Measurements from ENCODE around the gene UBXN7.
A peak's percentile ranks its signal among the peaks of the same experiment; 100 is the strongest.
"Not testable (repeated sequence)": the region's sequence is repeated elsewhere in the genome, so short reads cannot be mapped to it uniquely, and the experiment has no call there.

The UBXN7 gene

DNA sequence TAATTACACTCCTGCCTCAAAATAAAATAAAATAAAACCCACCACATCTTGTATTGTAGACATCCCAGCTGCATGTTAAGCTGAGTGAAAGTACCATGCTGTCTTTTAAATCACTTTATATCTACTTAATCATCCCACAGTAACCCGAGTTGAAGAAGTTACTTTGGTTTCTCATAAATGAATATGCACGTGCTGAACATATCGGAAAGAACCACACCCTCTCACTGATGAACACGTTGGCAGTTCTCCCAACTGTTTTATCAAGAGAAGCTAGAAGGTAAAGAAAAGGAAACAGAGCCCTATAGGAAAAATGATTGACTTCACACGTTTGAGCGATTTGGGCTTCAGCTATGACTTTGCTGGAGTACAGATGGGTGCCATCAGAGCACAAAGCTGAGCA, 78.1 kb downstream of the UBXN7 start:
- no peak for DNase-seq

DNA sequence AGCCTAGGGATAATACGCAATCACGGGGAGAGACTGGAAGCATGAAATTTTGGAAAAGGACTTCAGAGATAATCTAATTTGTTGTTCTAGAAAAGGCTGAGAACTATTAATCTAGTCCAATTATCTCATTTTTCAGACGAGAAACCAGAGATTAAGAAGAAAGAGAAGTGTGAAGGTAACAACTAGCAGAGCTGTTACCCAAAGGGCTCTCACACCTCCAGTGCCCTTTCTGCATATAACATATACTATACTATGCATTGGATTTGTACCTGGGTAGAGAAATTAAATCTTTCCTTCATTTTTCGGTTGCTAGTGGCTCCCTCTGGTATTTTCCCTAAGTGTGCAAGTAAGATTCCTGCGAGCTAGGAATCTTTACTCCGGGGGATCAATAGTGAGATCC, 80.7 kb downstream of the UBXN7 start:
- no peak for DNase-seq

DNA sequence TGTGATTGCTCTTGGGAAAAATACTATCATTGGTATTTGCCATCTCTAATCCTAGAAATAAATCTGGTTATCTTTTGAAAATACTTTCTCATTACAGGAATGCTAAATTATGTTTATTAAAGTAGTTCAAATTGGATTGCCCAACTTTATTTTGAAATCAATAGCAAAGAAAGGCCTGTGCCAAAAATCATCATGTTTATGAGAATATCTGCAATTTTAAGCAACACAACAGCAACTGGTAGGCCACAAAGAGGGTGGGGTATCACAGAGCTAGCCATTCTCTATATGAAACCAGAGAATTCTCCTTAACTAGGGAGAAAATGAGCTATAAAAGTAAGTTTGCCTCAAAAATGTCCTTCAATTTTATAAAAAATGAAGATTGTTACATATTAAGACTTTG, 82.2 kb downstream of the UBXN7 start:
- no peak for DNase-seq

DNA sequence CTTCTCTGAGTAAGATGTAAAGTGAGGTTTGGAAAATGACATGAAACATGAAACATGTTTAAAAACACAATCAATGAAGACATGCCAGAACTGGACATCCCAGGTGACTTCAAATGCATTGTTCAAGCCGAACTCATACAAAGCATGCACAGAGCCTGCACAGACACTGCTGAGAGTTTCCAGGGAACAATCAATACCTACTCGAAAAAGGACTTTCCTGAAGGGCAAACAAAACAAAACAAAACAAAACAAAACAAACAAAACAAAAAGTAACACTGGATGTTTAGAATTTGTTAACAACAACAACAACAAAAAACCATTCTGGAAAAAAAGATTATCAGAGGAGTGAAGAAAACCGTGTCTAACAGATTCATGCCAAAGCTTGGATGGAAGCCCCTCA, 83.5 kb downstream of the UBXN7 start:
- DNase-seq: no peak

DNA sequence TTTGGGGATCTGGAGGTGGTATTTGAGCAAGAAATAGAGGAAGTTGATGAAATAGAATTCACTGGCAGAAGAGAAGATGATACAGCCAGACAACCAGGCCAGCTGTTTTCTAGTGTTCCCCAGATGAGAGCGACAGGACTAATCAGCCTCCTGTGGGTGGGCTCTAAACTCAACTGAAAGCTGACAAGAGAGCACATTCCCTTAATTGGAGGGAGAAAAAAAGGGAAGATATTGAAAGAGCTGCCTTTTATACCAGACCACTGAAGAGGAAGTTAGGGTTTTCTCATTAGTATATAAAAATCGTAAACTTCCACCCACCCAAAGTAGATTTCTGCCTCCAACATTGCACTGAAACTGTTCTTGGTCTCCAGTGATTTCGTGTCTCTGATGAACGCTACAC, 87.6 kb downstream of the UBXN7 start:
- no peak for DNase-seq

DNA sequence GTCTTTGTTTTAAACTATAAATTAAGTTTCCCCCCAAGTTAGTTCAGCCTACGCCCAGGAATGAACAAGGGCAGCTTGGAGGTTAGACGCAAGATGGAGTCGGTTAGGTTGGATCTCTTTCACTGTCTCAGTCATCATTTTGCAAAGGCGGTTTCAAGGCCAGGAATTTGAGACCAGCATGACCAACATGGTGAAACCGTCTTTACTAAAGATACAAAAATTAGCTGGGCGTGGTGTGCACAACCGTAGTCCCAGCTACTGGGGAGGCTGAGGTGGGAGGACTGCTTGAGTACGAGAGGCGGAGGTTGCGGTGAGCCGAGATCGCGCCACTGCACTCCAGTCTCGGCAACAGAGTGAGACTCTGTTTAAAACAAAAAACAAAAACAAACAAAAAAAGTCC, 88.3 kb downstream of the UBXN7 start:
- DNase-seq: not testable (repeated sequence)

DNA sequence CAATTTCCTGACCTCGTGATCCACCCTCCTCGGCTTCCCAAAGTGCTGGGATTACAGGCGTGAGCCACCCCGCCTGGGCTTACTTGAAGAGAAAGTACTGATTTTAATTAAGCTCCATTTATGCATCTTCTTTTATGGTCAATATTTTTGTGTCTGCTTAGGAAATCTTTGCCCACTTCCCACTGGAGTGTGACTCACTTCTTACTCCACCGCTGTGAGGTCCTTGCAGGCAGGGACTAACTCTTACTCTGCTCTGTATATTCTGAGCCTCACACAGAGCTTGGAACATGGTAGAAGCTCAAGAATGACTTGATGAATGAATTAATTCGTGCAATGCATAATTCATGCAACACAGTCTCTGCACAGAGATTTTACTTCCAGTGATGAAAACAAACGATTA, 91.1 kb downstream of the UBXN7 start:
- DNase-seq: no peak

DNA sequence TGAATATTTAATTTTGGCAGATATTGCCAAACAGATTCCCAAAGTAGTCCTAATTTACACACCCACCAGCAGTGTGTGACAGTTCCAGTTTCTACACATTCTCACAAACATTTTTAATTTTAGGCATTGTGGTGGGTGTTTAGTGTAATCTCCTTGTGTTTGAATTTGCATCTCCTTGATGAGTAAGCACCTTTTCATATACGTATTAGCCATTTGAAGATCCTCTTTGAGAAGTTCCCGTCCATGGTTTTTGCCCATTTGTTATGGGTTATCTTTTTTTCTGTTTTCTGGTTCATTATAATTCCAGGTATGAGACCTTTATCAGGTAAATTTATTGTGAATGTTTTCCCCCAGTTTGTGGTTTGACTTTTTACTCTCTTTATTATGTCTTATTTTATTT, 91.8 kb downstream of the UBXN7 start:
- no peak for DNase-seq

DNA sequence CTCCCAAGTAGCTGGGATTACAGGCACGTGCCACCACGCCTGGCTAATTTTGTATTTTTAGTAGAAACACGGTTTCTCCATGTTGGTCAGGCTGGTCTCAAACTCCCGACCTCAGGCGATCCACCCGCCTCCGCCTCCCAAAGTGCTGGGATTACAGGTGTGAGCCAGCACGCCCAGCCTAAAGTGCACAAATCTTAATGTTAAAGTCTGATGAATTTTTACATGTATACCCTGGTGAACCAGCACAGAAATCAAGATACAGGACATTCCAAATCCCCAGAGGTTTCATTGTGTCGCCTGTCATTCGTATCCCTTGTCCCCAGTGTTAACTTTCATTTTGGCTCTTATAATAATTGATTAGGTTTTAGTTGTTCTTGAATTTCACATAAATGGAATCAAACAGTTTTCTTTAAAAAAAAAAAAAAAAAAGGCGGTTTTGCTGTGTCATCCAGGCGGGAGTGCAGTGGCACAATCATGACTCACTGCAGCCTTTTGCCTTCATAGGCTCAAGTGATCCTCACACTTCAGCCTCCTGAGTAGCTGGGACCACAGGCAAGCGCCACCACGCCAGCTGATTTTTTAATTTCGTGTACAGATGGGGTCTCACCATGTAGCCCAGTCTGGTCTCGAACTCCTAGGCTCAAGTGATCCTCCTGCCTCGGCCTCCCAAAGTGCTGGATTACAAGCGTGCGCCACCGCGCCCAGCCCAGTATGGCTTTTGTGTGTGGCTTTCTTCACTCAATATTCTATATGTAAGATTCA, 92.6 kb downstream of the UBXN7 start:
- no peak for DNase-seq

DNA sequence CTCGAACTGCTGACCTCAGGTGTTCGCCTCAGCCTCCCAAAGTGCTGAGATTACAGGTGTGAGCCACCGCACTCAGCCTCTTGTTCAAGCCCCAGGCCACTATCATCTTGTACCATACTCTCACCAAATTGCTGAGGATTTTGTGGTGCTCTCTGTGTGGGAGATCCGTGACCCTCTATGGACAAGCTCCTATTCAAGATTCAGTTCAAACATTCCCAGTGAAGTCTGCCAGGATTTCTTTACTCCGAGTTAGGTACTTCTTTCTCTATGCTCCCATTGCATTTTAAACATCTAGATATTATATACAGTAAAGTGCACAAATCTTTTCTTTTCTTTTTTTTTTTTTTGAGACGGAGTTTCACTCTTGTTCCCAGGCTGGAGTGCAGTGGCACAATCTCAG, 93.2 kb downstream of the UBXN7 start:
- DNase-seq: no peak

DNA sequence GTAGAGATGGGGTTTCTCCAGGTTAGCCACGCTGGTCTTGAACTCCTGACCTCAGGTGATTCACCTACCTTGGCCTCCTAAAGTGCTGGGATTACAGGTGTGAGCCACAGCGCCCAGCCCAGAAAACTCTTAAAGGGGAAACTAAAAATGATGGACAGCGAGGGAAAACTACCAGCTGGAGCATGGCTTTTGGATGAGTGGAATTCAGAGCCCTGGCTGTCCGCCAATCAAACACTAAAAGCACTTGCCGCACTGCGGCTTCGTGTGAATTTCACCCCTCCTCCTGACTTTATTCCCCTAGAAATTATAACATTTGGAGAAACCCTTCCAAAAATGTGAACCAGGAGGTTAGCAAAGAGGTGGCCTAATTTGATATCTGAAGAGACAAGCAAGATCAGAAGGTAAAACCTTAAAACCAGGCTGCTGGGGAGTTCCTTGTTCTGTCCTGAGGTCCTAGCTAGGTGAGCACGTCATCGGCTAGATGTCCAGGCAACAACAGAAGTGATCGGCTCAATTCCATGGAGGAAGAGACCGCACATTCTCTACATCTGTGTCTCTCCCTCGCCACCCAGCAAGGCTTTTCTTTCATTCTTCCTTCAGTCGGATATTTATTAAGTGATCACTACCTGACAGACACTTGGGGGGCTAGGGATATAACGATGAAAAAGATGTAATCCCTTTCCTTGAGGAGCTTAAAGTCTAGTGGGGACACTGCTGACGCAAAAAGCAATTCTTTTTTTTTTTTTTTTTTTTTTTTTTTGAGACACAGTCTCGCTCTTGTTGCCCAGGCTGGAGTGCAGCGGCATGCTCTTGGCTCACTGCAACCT, 95.7 kb downstream of the UBXN7 start:
- no peak for DNase-seq

DNA sequence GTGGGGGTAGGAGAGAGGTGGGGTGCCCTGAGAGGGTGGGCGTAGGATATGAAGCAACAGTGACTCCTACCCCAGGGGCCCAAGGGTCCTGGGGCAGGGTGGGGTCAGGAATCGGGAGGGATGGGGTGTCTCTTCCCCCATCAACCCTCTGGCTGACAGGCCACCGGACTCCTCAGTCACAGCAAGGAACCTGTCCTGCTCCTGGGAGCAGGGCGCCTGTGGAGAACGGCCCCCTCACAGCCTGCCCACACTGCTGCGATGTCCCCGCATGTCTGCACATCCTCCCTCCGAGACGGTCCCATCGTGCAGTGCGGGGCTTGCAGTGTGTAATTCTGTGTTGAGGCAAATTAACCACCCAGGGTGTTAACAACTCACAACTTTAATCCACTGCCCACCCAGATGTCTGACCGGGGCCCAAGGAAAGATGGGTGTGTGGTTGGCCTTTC, 96.7 kb downstream of the UBXN7 start:
- no peak for DNase-seq

DNA sequence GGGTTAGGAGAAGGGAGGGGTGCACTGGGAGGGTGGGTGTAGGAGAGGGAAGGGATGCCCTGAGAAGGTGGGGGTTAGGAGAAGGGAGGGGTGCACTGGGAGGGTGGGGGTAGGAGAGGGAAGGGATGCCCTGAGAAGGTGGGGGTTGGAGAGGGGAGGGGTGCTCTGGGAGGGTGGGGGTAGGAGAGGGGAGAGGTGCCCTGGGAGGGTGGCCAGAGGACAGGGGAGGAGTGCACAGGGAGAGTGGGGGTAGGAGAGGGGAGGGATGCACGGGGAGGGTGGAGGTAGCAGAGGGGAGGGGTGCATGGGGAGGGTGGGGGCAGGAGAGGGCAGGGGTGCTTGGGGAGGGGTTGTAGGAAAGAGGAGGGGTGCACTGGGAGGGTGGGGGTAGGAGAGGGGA, 97.2 kb downstream of the UBXN7 start:
- no peak for DNase-seq

DNA sequence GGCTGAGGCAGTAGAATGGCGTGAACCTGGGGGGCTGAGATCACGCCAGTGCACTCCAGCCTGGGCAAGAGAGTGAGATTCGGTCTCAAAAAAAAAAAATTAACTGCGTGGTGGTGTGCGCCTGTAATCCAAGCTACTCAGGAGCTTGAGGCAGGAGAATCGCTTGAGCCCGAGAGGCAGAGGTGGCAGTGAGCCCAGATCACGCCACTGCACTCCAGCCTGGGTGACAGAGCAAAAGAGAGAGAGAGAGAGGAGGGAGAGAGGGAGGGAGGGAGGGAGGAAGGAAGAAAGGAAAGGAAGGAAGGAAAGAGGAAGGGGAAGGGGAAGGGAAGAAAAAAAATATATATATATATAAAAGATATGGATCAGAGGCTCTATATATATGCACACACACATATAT, 100.1 kb downstream of the UBXN7 start:
- DNase-seq: no peak

DNA sequence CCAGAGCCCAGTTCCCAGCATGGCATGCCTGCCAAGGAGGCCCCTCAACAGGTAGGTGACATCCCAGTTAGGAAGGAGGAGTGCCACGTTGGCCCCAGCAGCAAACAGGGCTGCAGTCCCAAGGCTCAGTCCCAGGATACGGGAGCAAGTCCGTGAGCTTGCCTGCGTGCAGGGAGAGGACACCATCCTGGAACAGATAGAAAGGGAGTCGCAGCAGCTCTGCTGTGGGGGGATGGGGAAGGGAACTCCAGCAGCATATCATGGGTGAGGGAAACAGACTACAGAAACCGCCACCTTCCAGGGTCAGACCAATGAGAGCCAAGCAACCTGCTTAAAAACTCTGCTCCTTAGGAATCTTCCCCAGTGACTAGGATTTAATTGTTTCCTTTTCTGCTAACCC, 104.8 kb downstream of the UBXN7 start:
- no peak for DNase-seq

DNA sequence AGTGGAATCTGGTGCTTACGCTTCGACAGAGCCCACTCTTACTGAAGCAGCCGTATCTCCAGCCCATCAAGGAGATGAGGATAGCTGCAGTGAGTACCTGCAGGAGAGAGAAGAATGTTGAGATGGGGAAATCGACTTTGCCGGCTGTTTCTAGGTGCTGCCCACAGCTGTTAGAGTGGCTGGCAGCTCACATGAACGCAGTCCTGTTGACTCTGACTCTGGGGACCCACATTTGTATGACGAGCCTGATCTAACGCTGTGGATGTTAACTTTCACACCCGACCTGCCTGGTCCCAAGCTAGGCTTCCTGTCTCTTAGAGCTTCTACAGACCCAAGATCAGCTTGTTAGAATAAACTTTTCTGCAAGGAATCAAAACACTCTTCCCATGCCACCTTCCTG, 105.3 kb downstream of the UBXN7 start:
- DNase-seq: no peak

DNA sequence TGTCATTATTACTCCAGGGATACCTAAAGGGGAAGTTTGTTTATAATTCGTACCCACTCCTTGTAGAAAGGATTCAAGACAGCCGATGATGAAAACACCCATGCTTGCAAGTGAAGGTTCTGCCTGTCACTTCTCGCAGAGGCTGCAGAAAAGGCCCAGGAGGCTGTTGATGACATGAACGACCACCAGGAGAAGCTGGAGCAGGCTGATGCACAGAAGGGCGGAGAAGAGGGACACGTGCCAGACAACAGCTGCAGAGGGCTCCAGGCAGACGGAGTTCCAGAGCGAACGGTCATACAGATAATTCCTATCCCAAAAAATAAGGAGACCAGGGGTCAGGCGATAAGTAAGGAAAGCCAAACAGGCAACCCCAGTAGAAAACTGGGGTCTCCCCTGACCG, 108.5 kb downstream of the UBXN7 start:
- DNase-seq: no peak

DNA sequence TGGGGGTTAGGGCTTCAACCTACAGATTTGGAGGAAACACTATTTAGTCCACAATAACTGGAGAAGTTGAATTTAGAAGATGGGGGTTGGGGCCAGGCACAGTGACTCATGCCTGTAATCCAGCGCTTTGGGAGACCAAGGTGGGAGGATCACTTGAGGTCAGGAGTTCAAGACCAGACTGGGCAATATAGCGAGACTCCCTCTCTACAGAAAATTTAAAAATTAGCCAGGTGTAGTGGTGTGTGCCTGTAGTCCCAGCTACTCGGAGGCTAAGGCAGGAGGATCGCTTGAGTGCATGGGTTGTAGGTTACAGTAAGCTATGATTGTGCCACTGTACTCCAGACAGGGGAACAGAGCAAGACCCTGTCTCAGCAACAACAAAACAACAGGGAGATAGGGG, 109.2 kb downstream of the UBXN7 start:
- DNase-seq: no peak

DNA sequence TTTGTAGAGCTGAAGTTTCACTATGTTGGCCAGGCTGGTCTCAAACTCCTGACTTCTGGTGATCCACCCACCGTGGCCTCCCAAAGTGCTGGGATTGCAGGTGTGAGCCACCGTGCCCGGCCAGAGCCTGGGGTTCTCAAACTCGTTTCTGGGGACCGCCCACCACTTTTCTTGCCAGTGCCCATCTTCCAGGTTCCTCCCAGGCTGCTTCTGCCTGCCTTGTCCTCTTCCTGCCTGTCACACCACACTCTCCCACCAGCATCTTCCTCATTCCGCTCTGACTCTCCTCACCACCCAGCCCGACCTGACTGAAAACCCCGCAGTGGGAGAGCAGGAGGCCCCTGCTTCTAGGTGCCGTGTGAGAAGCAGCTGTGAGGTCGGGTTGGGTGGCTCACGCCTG, 111.1 kb downstream of the UBXN7 start:
- no peak for DNase-seq

DNA sequence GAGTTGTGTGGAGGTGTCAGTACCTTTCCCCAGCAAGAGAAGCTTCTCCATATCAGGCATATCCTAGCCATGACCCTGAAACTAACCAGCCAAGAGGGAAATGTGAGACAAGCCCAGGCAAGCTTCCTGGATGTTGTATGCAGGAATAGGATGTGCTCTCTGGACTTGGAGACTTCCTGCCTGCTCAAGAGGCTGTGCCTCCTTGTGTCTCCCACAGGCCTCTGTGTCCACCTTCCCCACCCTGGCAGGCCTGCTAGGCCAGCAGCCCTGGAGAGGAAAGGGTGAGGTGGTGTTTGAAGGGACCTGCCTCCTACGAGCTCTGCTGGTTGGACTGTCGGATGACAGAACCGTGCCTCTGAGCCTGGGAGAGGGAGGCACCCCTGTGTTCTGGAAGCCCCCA, 112.1 kb downstream of the UBXN7 start:
- no peak for DNase-seq

DNA sequence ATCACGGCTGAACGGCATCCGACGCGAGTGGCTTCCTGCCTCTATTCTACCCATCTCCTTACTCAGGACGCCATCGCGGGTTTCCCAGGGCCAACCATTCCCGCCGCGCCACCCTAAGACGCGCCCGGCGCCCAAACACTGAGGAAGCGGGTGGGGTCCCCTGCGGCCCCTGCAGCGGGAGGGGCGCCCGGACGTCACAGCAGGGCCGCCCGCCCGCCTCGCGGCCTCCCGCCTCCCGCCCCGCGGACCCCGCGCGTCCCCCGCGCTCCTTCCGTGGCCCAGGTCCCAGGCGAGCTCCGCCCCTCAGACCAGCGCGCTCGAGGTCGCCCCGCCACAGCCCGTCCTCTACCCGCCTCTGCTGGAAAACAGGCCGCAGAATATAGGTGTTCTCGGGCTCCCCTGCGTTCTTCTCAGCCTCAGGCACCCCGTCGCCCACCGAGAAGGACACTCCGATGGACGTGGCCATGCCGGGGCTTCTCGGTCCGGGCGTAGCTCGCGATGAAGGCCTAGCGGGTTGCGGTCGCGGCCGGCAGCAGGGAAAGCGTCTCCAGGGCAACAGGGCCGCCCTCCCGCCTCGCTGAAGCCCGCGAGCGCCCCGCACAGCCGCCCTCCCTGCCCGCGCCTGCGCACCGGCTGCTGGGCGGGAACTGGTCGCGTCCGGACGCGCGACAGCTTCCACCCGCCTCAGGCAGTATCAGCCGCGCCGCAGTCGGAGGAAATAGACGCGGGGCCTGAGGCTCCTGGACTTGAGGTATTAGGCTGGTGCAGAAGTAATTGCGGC, 114.3 kb downstream of the UBXN7 start, which contains the start of gene DYNLT2B:
TSS of gene DYNLT2B (minus strand) at position 554 of the 781 bp plus-strand sequence. CDS start at position 466, 88 bp downstream.
- DNase-seq: peak; percentile 53 to 72

DNA sequence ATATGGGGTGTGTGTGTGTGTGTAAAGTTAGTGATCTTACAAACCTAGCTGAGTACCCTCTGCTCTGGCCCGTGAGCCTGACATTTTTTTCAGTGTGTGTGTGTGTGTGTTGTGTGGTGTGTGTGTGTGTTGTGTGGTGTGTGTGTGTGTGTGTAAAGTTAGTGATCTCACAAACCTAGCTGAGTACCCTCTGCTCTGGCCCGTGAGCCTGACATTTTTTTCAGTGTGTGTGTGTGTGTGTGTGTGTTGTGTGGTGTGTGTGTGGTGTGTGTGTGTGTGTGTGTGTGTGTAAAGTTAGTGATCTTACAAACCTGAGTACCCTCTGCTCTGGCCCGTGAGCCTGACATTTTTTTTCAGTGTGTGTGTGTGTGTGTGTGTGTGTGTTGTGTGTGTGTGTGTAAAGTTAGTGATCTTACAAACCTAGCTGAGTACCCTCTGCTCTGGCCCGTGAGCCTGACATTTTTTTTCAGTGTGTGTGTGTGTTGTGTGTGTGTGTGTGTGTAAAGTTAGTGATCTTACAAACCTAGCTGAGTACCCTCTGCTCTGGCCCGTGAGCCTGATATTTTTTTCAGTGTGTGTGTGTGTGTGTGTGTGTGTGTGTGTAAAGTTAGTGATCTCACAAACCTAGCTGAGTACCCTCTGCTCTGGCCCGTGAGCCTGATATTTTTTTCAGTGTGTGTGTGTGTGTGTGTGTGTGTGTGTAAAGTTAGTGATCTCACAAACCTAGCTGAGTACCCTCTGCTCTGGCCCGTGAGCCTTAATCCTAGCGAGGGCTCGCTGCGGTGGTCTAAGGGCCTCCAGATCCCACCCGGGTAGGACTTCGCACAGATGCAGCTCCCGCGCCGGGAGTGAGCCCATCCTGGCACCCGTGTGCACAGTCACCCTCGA, 115.2 kb downstream of the UBXN7 start:
- DNase-seq: not testable (repeated sequence)
